Kidney (tissue), 14 donors: ENCODE data around the gene TBC1D8. TPM values are rescaled to one million over a fixed set of nuclear protein-coding genes. Genes with fewer than 3 reads are reported as not detected.

Experiments used
- DNase-seq, 5 donors: peaks; one replicate each; pipeline ENCODE4 v3.0.0-alpha.2; 2013 to 2020
- FAIRE-seq: peaks from 2 replicates; lab custom pipeline; 2012; peaks lifted over from hg19 to GRCh38; lab: Jason Lieb, UNC
- H3K27ac ChIP-seq, 2 donors: one replicate each; pipeline ENCODE4 v1.7.0; 2013; ENCODE audit warnings: low read depth in 2 of 2, low read length in 2 of 2, inconsistent platforms in 1 of 2
- H3K27me3 ChIP-seq: one replicate; pipeline ENCODE4 v1.7.1; 2013; ENCODE audit warnings: low read length, inconsistent platforms; ENCODE audit not compliant: control insufficient read depth, insufficient read depth
- H3K36me3 ChIP-seq, 3 donors: one replicate each; pipeline versions ENCODE4 v1.7.0 to v1.7.1; 2013; ENCODE audit warnings: low read length in 3 of 3, control low read depth in 1 of 3, inconsistent platforms in 1 of 3; ENCODE audit not compliant: insufficient read depth in 3 of 3, control insufficient read depth in 2 of 3
- H3K4me1 ChIP-seq, 3 donors: one replicate each; pipeline versions ENCODE4 v1.7.0 to v1.7.1; 2013; ENCODE audit warnings: low read length in 3 of 3, inconsistent platforms in 1 of 3, low read depth in 1 of 3; ENCODE audit not compliant: control insufficient read depth in 2 of 3, insufficient read depth in 2 of 3
- H3K4me3 ChIP-seq, 3 donors: one replicate each; pipeline versions ENCODE4 v1.7.0 to v1.8.1; 2013; ENCODE audit warnings: low read length in 3 of 3, control low read depth in 1 of 3, inconsistent platforms in 1 of 3
- H3K9ac ChIP-seq, 3 donors: one replicate each; pipeline versions ENCODE4 v1.7.0 to v1.7.1; 2013; ENCODE audit warnings: low read length in 3 of 3, control low read depth in 1 of 3, inconsistent platforms in 1 of 3
- H3K9me3 ChIP-seq, 3 donors: one replicate each; pipeline versions ENCODE4 v1.7.0 to v1.7.1; 2013; ENCODE audit warnings: low read length in 3 of 3, control low read depth in 1 of 3, inconsistent platforms in 1 of 3; ENCODE audit not compliant: control insufficient read depth in 2 of 3, insufficient read depth in 1 of 3
- CTCF ChIP-seq: IDR thresholded peaks from 3 replicates; pipeline ENCODE4 v1.5.1; 2012; ENCODE audit warnings: mild to moderate bottlenecking, moderate library complexity, borderline replicate concordance; ENCODE audit not compliant: insufficient read depth; ENCODE audit errors: extremely low read depth
- intact Hi-C: fragments of 100-400 bp; cut with DNase I; formaldehyde crosslinking; loops from one replicate; pipeline ENCODE4 v1.11.1; 2022
- polyA plus RNA-seq: library from polyadenylated mRNA; stranded (reverse); fragments of 350-450 nt; fragmentation: Illumina TruSeq; extraction: RNeasy Lipid Tissue Mini Kit (QIAGEN cat#74804); gene quantifications from one replicate; pipeline ENCODE4 v1.2.3, GENCODE V29; 2014; ENCODE audit warnings: low read depth, low replicate concordance; ENCODE audit not compliant: insufficient read depth
- total RNA-seq: library from RNA; stranded (reverse); fragmentation: NEBNext Ultra II Directional; extraction: Animal tissue kit (Norgen Biotek cat#: 25700); gene quantifications from one replicate; pipeline ENCODE4 v1.2.1, GENCODE V29; 2021
- donor health status: control.
- donor health status: control.
- donor health status: control.
- donor health status: control.
- donor health status: control.
- donor health status: DM: yes; HTN: yes; CAD: no.
- donor health status: Normal renal cell carcinoma (clear cell type).

TBC1D8 gene
- total and polyA plus RNA-seq, 2 donors from 2014 or later: 7.4 to 47.9 TPM

DNA sequence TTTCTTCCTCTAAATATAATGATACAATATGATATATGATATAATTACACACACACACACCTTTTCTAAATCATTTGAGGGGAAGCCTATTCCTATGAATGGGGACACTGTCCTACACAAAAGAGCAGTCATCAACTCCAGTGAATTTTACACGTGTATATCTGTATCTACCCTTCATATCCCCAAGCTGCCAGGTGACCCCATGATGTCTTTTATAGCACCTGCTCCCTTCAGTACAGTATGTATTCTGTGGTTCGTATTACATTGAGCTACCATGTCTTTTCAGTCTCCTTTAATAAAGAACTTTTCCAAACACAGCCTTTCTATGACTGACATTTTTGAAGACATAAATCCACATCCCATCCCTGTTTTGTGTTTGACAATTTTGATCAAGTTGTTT is 19.0 kb downstream of the TBC1D8 start:
- Histone ChIP-seq H3K9me3 (no peaks in the 10 kb centered on the region), H3K4me3 (no peak overlapping the region), H3K27ac (no peak overlapping the region), H3K27me3 (no peaks in the 10 kb centered on the region), H3K36me3 (no peaks in the 10 kb centered on the region), H3K9ac (no peak overlapping the region), H3K4me1 (peaks cover 0 to 13% (median 6%) of the 10 kb centered on the region in 3 donors)
- DNase-seq: no peak
- FAIRE-seq: no peak
- no peak for TF ChIP-seq CTCF
- intact Hi-C loops: no loop called here

GRCh38 chr2:101130081-101130480 is 21.1 kb downstream of the TBC1D8 start:
- Histone ChIP-seq H3K9me3 (no peaks in the 10 kb centered on the region), H3K9ac (no peak overlapping the region), H3K36me3 (no peaks in the 10 kb centered on the region), H3K4me1 (peaks cover 2 to 29% (median 17%) of the 10 kb centered on the region in 3 donors), H3K4me3 (no peak overlapping the region), H3K27ac (no peak overlapping the region), H3K27me3 (no peaks in the 10 kb centered on the region)
- no peak for DNase-seq
- FAIRE-seq: no peak
- no peak for TF ChIP-seq CTCF
- intact Hi-C loops: no loop called here

DNA sequence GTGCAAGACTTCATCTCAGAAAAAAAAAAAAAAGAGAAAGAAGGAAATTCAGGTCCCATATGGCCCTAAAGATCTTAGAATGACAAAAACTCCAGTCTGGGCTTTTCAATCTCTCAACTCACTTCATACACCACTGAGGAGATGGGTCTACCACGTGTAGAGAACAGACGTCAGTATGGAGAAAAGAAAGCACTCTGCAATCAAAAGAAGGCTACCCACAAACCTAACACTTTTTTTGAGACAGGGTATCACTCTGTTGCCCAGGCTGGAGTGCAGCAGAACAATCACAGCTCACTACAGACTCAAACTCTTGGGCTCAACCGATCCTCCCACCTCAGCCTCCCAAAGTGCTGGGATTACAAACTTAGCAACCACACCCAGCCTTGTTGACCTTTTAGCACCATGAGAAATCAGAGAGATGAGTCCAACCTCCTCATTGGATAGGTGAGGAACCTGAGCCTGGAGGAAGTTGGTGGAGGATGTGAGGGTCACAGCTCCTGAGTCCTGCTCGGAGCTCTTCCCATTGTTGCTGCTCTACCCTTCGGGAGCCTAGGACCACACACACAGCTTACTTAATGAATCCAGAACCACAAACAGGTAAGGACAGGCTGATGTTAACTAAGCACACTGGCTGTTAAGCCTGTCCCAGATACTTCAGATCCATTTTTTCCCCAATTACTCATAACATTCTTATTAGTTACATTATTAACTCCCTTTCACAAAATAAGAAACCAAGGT is 23.7 kb downstream of the TBC1D8 start:
- H3K27ac ChIP-seq: peak overlapping the region; percentile 7 to 32
- intact Hi-C loops: no loop called here
- no peaks in the 10 kb centered on the region for H3K9me3 ChIP-seq
- no peak overlapping the region for H3K4me3 ChIP-seq
- H3K27me3 ChIP-seq: no peaks in the 10 kb centered on the region
- FAIRE-seq: no peak
- no peak for DNase-seq
- peaks cover 10 to 38% (median 33%) of the 10 kb centered on the region in 3 donors for H3K4me1 ChIP-seq
- H3K9ac ChIP-seq: no peak overlapping the region
- no peak for TF ChIP-seq CTCF
- no peaks in the 10 kb centered on the region for H3K36me3 ChIP-seq

DNA sequence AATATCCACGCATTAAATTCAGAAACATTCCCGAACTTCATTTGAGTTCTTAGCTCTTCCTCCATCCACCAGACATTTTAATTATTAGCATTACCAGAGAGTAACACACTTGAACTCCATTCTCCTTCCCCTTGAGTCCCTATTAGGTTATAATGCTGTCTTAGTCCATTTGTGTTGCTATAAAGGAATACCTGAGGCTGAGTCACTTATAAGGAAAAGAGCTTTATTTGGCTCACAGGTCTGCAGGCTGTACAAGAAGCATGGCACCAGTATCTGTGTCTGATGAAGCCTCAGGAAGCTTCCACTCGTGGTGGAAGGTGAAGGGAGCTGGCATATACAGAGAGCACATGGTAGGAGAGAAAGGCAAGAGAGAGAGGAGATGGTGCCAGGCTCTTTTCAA is 25.4 kb downstream of the TBC1D8 start:
- H3K9ac ChIP-seq: no peak overlapping the region
- DNase-seq (no peak), FAIRE-seq (no peak)
- intact Hi-C loops: no loop called here
- no peak overlapping the region for H3K4me3 ChIP-seq
- no peaks in the 10 kb centered on the region for H3K9me3 ChIP-seq
- H3K27me3 ChIP-seq: no peaks in the 10 kb centered on the region
- no peak for TF ChIP-seq CTCF
- no peaks in the 10 kb centered on the region for H3K36me3 ChIP-seq
- peaks cover 10 to 43% (median 38%) of the 10 kb centered on the region in 3 donors for H3K4me1 ChIP-seq
- peak overlapping the region; percentile 30 to 63 for H3K27ac ChIP-seq
